ENCODE results near the gene MRPS22.

Gene MRPS22

GRCh38 chr3:139325551-139325950 lies 18.3 kb upstream of the MRPS22 start:
- intact Hi-C loops (cut with DNase I; ENCODE audit: low total_unique reads) = loop anchor here (10.0 kb wide), 1 partner anchor 391 kb away; no protein-coding TSS in a partner anchor
- Histone ChIP-seq H3K4me3 (no peak overlapping the region), H3K27me3 (peaks cover 0 to 10% of the 10 kb centered on the region in 2 donors), H3K4me1 (peaks cover 0 to 7% (median 0%) of the 10 kb centered on the region in 4 donors), H3K9me3 (no peaks in the 10 kb centered on the region), H3K36me3 (no peaks in the 10 kb centered on the region), H3K27ac (no peak overlapping the region)
- DNase-seq = no peak
- TF ChIP-seq, protein P1, sequence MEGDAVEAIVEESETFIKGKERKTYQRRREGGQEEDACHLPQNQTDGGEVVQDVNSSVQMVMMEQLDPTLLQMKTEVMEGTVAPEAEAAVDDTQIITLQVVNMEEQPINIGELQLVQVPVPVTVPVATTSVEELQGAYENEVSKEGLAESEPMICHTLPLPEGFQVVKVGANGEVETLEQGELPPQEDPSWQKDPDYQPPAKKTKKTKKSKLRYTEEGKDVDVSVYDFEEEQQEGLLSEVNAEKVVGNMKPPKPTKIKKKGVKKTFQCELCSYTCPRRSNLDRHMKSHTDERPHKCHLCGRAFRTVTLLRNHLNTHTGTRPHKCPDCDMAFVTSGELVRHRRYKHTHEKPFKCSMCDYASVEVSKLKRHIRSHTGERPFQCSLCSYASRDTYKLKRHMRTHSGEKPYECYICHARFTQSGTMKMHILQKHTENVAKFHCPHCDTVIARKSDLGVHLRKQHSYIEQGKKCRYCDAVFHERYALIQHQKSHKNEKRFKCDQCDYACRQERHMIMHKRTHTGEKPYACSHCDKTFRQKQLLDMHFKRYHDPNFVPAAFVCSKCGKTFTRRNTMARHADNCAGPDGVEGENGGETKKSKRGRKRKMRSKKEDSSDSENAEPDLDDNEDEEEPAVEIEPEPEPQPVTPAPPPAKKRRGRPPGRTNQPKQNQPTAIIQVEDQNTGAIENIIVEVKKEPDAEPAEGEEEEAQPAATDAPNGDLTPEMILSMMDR (IDR thresholded peaks at IDR 0.05) = no peak

DNA sequence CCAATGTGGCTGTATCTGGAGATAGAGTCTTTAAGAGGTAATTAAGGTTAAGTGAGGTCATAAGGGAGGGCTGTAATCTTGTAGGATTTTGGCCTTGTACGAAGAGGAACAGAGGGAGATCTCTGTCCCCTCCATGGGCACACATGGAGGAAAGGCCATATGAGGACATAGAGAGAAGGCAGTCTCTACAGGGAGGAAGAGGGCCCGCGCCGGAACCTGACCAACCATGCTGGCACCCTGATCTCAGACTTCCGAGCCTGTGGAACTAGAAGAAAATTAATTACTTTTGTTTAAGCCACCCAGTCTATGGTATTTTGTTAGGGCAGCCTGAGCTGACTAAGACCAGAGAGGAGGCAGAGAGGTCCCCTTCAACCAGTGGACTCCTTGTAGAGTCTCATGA lies 17.7 kb upstream of the MRPS22 start:
- Histone ChIP-seq H3K27me3 (peaks cover 0 to 14% of the 10 kb centered on the region in 2 donors), H3K36me3 (no peaks in the 10 kb centered on the region), H3K9me3 (no peaks in the 10 kb centered on the region), H3K27ac (no peak overlapping the region), H3K4me3 (no peak overlapping the region), H3K4me1 (peaks cover 0 to 7% (median 0%) of the 10 kb centered on the region in 4 donors)
- TF ChIP-seq, protein P1 (IDR thresholded peaks at IDR 0.05) = no peak
- no peak for DNase-seq
- intact Hi-C loops (cut with DNase I; ENCODE audit: low total_unique reads) = loop anchor here (10.0 kb wide), 1 partner anchor 391 kb away; no protein-coding TSS in a partner anchor

DNA sequence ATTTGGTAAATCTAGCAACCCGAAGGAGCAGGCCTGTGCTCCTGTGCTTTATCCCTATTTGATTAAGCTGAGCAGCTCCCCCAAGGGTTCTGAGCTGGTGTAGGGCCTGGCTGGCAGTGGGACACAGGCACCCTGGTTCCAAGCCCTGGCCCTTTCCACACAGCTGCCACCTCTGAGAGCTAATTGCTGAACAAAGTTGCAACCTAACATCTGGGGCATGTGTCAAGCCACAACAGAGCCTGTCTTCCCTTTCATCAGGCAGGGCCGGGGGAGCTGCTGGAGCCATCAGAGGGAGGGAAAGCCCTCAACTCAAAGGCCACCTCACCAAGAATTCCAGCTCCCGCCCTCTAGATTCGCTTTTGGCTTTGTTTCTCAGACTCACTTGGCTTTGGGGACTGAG lies 17.1 kb upstream of the MRPS22 start:
- no peak for DNase-seq
- TF ChIP-seq, protein P1 (IDR thresholded peaks at IDR 0.05) = no peak
- Histone ChIP-seq H3K27ac (no peak overlapping the region), H3K36me3 (no peaks in the 10 kb centered on the region), H3K27me3 (peaks cover 0 to 17% of the 10 kb centered on the region in 2 donors), H3K9me3 (no peaks in the 10 kb centered on the region), H3K4me1 (peaks cover 0 to 7% (median 0%) of the 10 kb centered on the region in 4 donors), H3K4me3 (no peak overlapping the region)
- intact Hi-C loops (cut with DNase I; ENCODE audit: low total_unique reads) = loop anchor here (10.0 kb wide), 1 partner anchor 392 kb away; no protein-coding TSS in a partner anchor

GRCh38 chr3:139327231-139327630 lies 16.6 kb upstream of the MRPS22 start:
- H3K36me3 ChIP-seq = no peaks in the 10 kb centered on the region
- intact Hi-C loops (cut with DNase I; ENCODE audit: low total_unique reads) = loop anchor here (10.0 kb wide), 1 partner anchor 392 kb away; no protein-coding TSS in a partner anchor
- peaks cover 0 to 20% of the 10 kb centered on the region in 2 donors for H3K27me3 ChIP-seq
- no peak overlapping the region for H3K4me3 ChIP-seq
- peaks cover 0 to 7% (median 0%) of the 10 kb centered on the region in 4 donors for H3K4me1 ChIP-seq
- H3K27ac ChIP-seq = no peak overlapping the region
- TF ChIP-seq, protein P1 (IDR thresholded peaks at IDR 0.05) = no peak
- H3K9me3 ChIP-seq = no peaks in the 10 kb centered on the region
- DNase-seq = no peak

- DNase-seq = no peak
Observed at GRCh38 chr3:139327861-139328260, 16.0 kb upstream of the MRPS22 start.

More at GRCh38 chr3:139327861-139328260, 16.0 kb upstream of the MRPS22 start:
- no peak overlapping the region for H3K27ac ChIP-seq
- H3K27me3 ChIP-seq = peaks cover 0 to 23% of the 10 kb centered on the region in 2 donors
- intact Hi-C loops (cut with DNase I; ENCODE audit: low total_unique reads) = loop anchor here (10.0 kb wide), 1 partner anchor 393 kb away; no protein-coding TSS in a partner anchor
- peaks cover 0 to 7% (median 0%) of the 10 kb centered on the region in 4 donors for H3K4me1 ChIP-seq
- no peaks in the 10 kb centered on the region for H3K36me3 ChIP-seq
- TF ChIP-seq, protein P1 (IDR thresholded peaks at IDR 0.05) = no peak
- no peak overlapping the region for H3K4me3 ChIP-seq
- H3K9me3 ChIP-seq = no peaks in the 10 kb centered on the region
